ENCODE data around the gene ARAP1. TPM values are rescaled to one million over a fixed set of nuclear protein-coding genes. Genes with fewer than 3 reads are reported as not detected.
A peak's percentile ranks its signal among the peaks of the same experiment; 100 is the strongest.

The ARAP1 gene
- total RNA-seq, 1 donor from 2014 or later: 79.0 TPM

DNA sequence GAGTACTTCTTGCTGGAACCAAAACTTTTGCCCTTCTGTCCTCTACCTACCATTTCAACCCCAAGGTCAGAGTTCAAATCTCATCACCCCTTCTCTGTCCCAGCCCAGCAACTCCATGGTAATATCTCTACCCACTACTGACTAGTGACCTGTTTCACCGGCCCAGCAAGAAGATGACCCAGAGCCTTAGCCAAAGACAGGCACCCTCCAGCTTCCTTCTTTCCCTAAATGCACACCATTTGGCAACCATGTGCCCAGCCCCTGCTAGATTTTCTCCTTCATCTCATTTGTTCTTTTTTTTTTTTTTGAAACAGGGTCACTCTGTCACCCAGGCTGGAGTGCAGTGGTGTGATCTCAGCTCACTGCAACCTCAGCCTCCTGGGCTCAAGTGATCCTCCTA, 14.9 kb downstream of the ARAP1 start:
- DNase-seq (ENCODE audit: low read depth, low spot score): no peak
- H3K36me3 Mint-ChIP-seq (ENCODE audit: low read depth): no peaks in the 10 kb centered on the region
- peaks cover 43% of the 10 kb centered on the region for H3K4me1 Mint-ChIP-seq
- H3K4me3 Mint-ChIP-seq: no peak overlapping the region
- H3K27me3 Mint-ChIP-seq (ENCODE audit: low read depth): no peaks in the 10 kb centered on the region
- peak overlapping the region; percentile 83 for H3K27ac Mint-ChIP-seq (ENCODE audit: unreplicated experiment)
- TF ChIP-seq, protein P1, sequence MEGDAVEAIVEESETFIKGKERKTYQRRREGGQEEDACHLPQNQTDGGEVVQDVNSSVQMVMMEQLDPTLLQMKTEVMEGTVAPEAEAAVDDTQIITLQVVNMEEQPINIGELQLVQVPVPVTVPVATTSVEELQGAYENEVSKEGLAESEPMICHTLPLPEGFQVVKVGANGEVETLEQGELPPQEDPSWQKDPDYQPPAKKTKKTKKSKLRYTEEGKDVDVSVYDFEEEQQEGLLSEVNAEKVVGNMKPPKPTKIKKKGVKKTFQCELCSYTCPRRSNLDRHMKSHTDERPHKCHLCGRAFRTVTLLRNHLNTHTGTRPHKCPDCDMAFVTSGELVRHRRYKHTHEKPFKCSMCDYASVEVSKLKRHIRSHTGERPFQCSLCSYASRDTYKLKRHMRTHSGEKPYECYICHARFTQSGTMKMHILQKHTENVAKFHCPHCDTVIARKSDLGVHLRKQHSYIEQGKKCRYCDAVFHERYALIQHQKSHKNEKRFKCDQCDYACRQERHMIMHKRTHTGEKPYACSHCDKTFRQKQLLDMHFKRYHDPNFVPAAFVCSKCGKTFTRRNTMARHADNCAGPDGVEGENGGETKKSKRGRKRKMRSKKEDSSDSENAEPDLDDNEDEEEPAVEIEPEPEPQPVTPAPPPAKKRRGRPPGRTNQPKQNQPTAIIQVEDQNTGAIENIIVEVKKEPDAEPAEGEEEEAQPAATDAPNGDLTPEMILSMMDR (conservative IDR thresholded peaks at IDR 0.05): no peak
- no peaks in the 10 kb centered on the region for H3K9me3 Mint-ChIP-seq

DNA sequence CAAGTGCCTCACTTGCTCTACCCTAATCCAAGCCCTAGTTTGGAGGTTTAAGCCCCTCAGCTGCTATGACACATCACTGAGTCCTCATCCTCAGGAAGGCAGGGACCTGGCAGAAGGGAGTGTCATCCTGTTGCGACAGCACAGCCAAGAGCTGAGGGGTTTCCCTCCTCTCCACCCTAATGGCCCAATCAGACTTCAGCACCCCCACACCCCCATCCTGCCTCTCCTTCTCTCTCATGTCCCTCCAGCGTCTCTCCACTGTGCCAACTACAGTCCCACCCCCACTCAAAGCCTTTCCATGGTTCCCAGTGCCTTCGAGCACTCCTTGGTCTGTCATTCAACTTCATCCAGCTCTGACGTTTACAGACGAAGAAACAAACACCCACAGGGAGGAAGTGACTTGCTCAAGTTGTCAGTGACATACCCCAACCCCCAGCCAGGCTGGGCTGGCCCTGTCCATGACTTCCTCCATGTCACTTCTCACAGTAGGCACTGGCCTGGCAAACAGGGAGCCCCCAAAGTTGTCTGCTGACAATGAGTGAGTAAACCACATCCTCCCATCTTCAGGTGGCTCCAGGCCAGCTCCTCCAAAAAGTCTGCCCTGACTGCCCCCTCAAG, 15.6 kb downstream of the ARAP1 start:
- H3K27ac Mint-ChIP-seq (ENCODE audit: unreplicated experiment): peak overlapping the region; percentile 75
- TF ChIP-seq, protein P1 (conservative IDR thresholded peaks at IDR 0.05): no peak
- no peaks in the 10 kb centered on the region for H3K27me3 Mint-ChIP-seq (ENCODE audit: low read depth)
- no peaks in the 10 kb centered on the region for H3K9me3 Mint-ChIP-seq
- H3K36me3 Mint-ChIP-seq (ENCODE audit: low read depth): peaks cover under 1% of the 10 kb centered on the region
- peak overlapping the region; percentile 23 for H3K4me3 Mint-ChIP-seq
- DNase-seq (ENCODE audit: low read depth, low spot score): no peak
- H3K4me1 Mint-ChIP-seq: peaks cover 35% of the 10 kb centered on the region

- no peak overlapping the region for H3K4me3 Mint-ChIP-seq
- DNase-seq (ENCODE audit: low read depth, low spot score): no peak
- no peaks in the 10 kb centered on the region for H3K27me3 Mint-ChIP-seq (ENCODE audit: low read depth)
- H3K9me3 Mint-ChIP-seq: no peaks in the 10 kb centered on the region
- H3K4me1 Mint-ChIP-seq: peaks cover 26% of the 10 kb centered on the region
- H3K36me3 Mint-ChIP-seq (ENCODE audit: low read depth): peaks cover 8% of the 10 kb centered on the region
- TF ChIP-seq, protein P1 (conservative IDR thresholded peaks at IDR 0.05): no peak
- H3K27ac Mint-ChIP-seq (ENCODE audit: unreplicated experiment): peak overlapping the region; percentile 14
Observed at GRCh38 chr11:72735495-72736027, 16.6 kb downstream of the ARAP1 start.

DNA sequence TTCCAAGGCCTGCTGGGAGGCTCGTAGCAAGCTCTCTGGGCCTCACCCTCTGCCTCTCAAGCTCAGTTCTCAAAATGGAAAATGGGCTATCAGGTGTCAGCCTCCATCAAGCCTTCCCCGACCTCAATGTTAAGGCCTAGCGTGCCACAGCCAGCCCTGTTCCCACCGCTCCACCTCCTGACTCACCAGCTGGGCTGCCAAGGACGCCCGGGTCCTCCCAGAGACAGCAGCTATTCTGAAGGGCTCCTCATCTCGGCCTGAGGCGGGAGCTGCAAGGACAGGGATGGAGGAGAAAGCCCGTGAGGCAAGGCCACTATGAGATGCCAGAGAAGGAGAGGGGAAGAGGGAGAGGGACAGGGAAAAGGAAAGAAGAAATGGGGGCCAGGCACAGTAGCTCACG, 19.9 kb downstream of the ARAP1 start:
- no peak overlapping the region for H3K4me3 Mint-ChIP-seq
- H3K27me3 Mint-ChIP-seq (ENCODE audit: low read depth): no peaks in the 10 kb centered on the region
- TF ChIP-seq, protein P1 (conservative IDR thresholded peaks at IDR 0.05): no peak
- peaks cover 8% of the 10 kb centered on the region for H3K36me3 Mint-ChIP-seq (ENCODE audit: low read depth)
- H3K9me3 Mint-ChIP-seq: no peaks in the 10 kb centered on the region
- peaks cover 12% of the 10 kb centered on the region for H3K4me1 Mint-ChIP-seq
- DNase-seq (ENCODE audit: low read depth, low spot score): no peak
- H3K27ac Mint-ChIP-seq (ENCODE audit: unreplicated experiment): no peak overlapping the region

GRCh38 chr11:72730737-72731136, 21.5 kb downstream of the ARAP1 start:
- no peak overlapping the region for H3K27ac Mint-ChIP-seq (ENCODE audit: unreplicated experiment)
- H3K4me1 Mint-ChIP-seq: no peaks in the 10 kb centered on the region
- no peak for DNase-seq (ENCODE audit: low read depth, low spot score)
- H3K4me3 Mint-ChIP-seq: no peak overlapping the region
- TF ChIP-seq, protein P1 (conservative IDR thresholded peaks at IDR 0.05): no peak
- no peaks in the 10 kb centered on the region for H3K9me3 Mint-ChIP-seq
- H3K36me3 Mint-ChIP-seq (ENCODE audit: low read depth): peaks cover 8% of the 10 kb centered on the region
- no peaks in the 10 kb centered on the region for H3K27me3 Mint-ChIP-seq (ENCODE audit: low read depth)

All from neural crest cell (in vitro differentiated cells).